ENCODE data around the gene GPR158. TPM values are rescaled to one million over a fixed set of nuclear protein-coding genes. Genes with fewer than 3 reads are reported as not detected.

Gene GPR158
- total and polyA plus RNA-seq, 4 experiments from 2014 or later = not detected

GRCh38 chr10:25336330-25336729 is 161.5 kb downstream of the GPR158 start:
- Mint-ChIP-seq H3K27me3 (no peaks in the 10 kb centered on the region), H3K27ac (no peak overlapping the region), H3K4me1 (no peaks in the 10 kb centered on the region), H3K36me3 (no peaks in the 10 kb centered on the region), H3K4me3 (no peak overlapping the region), H3K9me3 (peaks cover 0 to 4% (median 0%) of the 10 kb centered on the region in 8 donors)
- Histone ChIP-seq H3K27me3 (ENCODE audit: insufficient read depth, low read length) (no peaks in the 10 kb centered on the region), H3K4me3 (ENCODE audit: low read length in 2 of 2) (no peak overlapping the region), H3K9me3 (ENCODE audit: control insufficient read depth in 1 of 2, low read length in 2 of 2) (no peaks in the 10 kb centered on the region), H3K36me3 (ENCODE audit: insufficient read depth, low read length) (no peaks in the 10 kb centered on the region), H3K4me1 (ENCODE audit: insufficient read depth, low read length) (no peaks in the 10 kb centered on the region), H3K27ac (ENCODE audit: low read depth, low read length) (no peak overlapping the region)
- no peak for DNase-seq
- CTCF ChIA-PET (ENCODE audit: partially characterized antibody) = no interaction called here
- POLR2A ChIA-PET (ENCODE audit: partially characterized antibody) = no interaction called here
- intact Hi-C loops (cut with micrococcal nuclease) = no loop called here

GRCh38 chr10:25338271-25338670 is 163.5 kb downstream of the GPR158 start:
- Histone ChIP-seq H3K4me1 (ENCODE audit: insufficient read depth, low read length) (no peaks in the 10 kb centered on the region), H3K4me3 (ENCODE audit: low read length in 2 of 2) (no peak overlapping the region), H3K9me3 (ENCODE audit: control insufficient read depth in 1 of 2, low read length in 2 of 2) (no peaks in the 10 kb centered on the region), H3K36me3 (ENCODE audit: insufficient read depth, low read length) (no peaks in the 10 kb centered on the region), H3K27ac (ENCODE audit: low read depth, low read length) (no peak overlapping the region), H3K27me3 (ENCODE audit: insufficient read depth, low read length) (no peaks in the 10 kb centered on the region)
- H3K9me3 Mint-ChIP-seq = peaks cover 0 to 3% (median 0%) of the 10 kb centered on the region in 8 donors
- no peak overlapping the region for H3K27ac Mint-ChIP-seq
- CTCF ChIA-PET (ENCODE audit: partially characterized antibody) = no interaction called here
- POLR2A ChIA-PET (ENCODE audit: partially characterized antibody) = no interaction called here
- no peaks in the 10 kb centered on the region for H3K36me3 Mint-ChIP-seq
- no peak for DNase-seq
- H3K4me3 Mint-ChIP-seq = no peak overlapping the region
- intact Hi-C loops (cut with micrococcal nuclease) = no loop called here
- no peaks in the 10 kb centered on the region for H3K4me1 Mint-ChIP-seq
- no peaks in the 10 kb centered on the region for H3K27me3 Mint-ChIP-seq

GRCh38 chr10:25339966-25340365 is 165.2 kb downstream of the GPR158 start:
- Histone ChIP-seq H3K4me1 (ENCODE audit: insufficient read depth, low read length) (no peaks in the 10 kb centered on the region), H3K27ac (ENCODE audit: low read depth, low read length) (no peak overlapping the region), H3K36me3 (ENCODE audit: insufficient read depth, low read length) (no peaks in the 10 kb centered on the region), H3K4me3 (ENCODE audit: low read length in 2 of 2) (no peak overlapping the region), H3K27me3 (ENCODE audit: insufficient read depth, low read length) (no peaks in the 10 kb centered on the region), H3K9me3 (ENCODE audit: control insufficient read depth in 1 of 2, low read length in 2 of 2) (no peaks in the 10 kb centered on the region)
- H3K9me3 Mint-ChIP-seq = peaks cover 0 to 3% (median 0%) of the 10 kb centered on the region in 8 donors
- intact Hi-C loops (cut with micrococcal nuclease) = no loop called here
- no peaks in the 10 kb centered on the region for H3K27me3 Mint-ChIP-seq
- ChIA-PET POLR2A (ENCODE audit: partially characterized antibody) (no interaction called here), CTCF (ENCODE audit: partially characterized antibody) (no interaction called here)
- no peak overlapping the region for H3K27ac Mint-ChIP-seq
- no peaks in the 10 kb centered on the region for H3K4me1 Mint-ChIP-seq
- no peaks in the 10 kb centered on the region for H3K36me3 Mint-ChIP-seq
- DNase-seq = no peak
- H3K4me3 Mint-ChIP-seq = no peak overlapping the region

- no peak overlapping the region for H3K27ac Mint-ChIP-seq
- H3K9me3 ChIP-seq (ENCODE audit: control insufficient read depth in 1 of 2, low read length in 2 of 2) = no peaks in the 10 kb centered on the region
- H3K27me3 Mint-ChIP-seq = no peaks in the 10 kb centered on the region
- CTCF ChIA-PET (ENCODE audit: partially characterized antibody) = no interaction called here
- peaks cover 0 to 3% (median 3%) of the 10 kb centered on the region in 8 donors for H3K9me3 Mint-ChIP-seq
- POLR2A ChIA-PET (ENCODE audit: partially characterized antibody) = no interaction called here
- no peak overlapping the region for H3K4me3 Mint-ChIP-seq
- H3K4me3 ChIP-seq (ENCODE audit: low read length in 2 of 2) = peak overlapping the region in 1 of 2 donors; percentile 6
- no peaks in the 10 kb centered on the region for H3K36me3 Mint-ChIP-seq
- no peaks in the 10 kb centered on the region for H3K4me1 ChIP-seq (ENCODE audit: insufficient read depth, low read length)
- no peak for DNase-seq
- H3K27ac ChIP-seq (ENCODE audit: low read depth, low read length) = no peak overlapping the region
- H3K27me3 ChIP-seq (ENCODE audit: insufficient read depth, low read length) = no peaks in the 10 kb centered on the region
- H3K4me1 Mint-ChIP-seq = no peaks in the 10 kb centered on the region
- intact Hi-C loops (cut with micrococcal nuclease) = no loop called here
- H3K36me3 ChIP-seq (ENCODE audit: insufficient read depth, low read length) = no peaks in the 10 kb centered on the region
Measured at GRCh38 chr10:25349520-25349919, 174.7 kb downstream of the GPR158 start.

GRCh38 chr10:25356609-25357008 is 181.8 kb downstream of the GPR158 start:
- Mint-ChIP-seq H3K27me3 (no peaks in the 10 kb centered on the region), H3K4me1 (no peaks in the 10 kb centered on the region), H3K36me3 (no peaks in the 10 kb centered on the region), H3K9me3 (peaks cover 5 to 54% (median 30%) of the 10 kb centered on the region in 8 donors), H3K27ac (no peak overlapping the region), H3K4me3 (no peak overlapping the region)
- POLR2A ChIA-PET (ENCODE audit: partially characterized antibody) = no interaction called here
- H3K27me3 ChIP-seq (ENCODE audit: insufficient read depth, low read length) = no peaks in the 10 kb centered on the region
- no peaks in the 10 kb centered on the region for H3K4me1 ChIP-seq (ENCODE audit: insufficient read depth, low read length)
- intact Hi-C loops (cut with micrococcal nuclease) = no loop called here
- CTCF ChIA-PET (ENCODE audit: partially characterized antibody) = interaction anchor here (1.0 kb wide), 1 partner anchor 27 kb away, joined by 3 read pairs; no protein-coding TSS in a partner anchor
- H3K36me3 ChIP-seq (ENCODE audit: insufficient read depth, low read length) = no peaks in the 10 kb centered on the region
- no peak overlapping the region for H3K4me3 ChIP-seq (ENCODE audit: low read length in 2 of 2)
- no peak overlapping the region for H3K27ac ChIP-seq (ENCODE audit: low read depth, low read length)
- H3K9me3 ChIP-seq (ENCODE audit: control insufficient read depth in 1 of 2, low read length in 2 of 2) = no peaks in the 10 kb centered on the region
- no peak for DNase-seq

- ChIA-PET POLR2A (ENCODE audit: partially characterized antibody) (no interaction called here), CTCF (ENCODE audit: partially characterized antibody) (interaction anchor here (1.0 kb wide), 1 partner anchor 28 kb away, joined by 3 read pairs; no protein-coding TSS in a partner anchor)
- H3K27ac Mint-ChIP-seq = no peak overlapping the region
- no peaks in the 10 kb centered on the region for H3K27me3 Mint-ChIP-seq
- no peaks in the 10 kb centered on the region for H3K4me1 Mint-ChIP-seq
- H3K9me3 ChIP-seq (ENCODE audit: control insufficient read depth in 1 of 2, low read length in 2 of 2) = no peaks in the 10 kb centered on the region
- no peak overlapping the region for H3K27ac ChIP-seq (ENCODE audit: low read depth, low read length)
- H3K9me3 Mint-ChIP-seq = peaks cover 5 to 54% (median 30%) of the 10 kb centered on the region in 8 donors
- no peaks in the 10 kb centered on the region for H3K4me1 ChIP-seq (ENCODE audit: insufficient read depth, low read length)
- H3K4me3 ChIP-seq (ENCODE audit: low read length in 2 of 2) = no peak overlapping the region
- DNase-seq = no peak
- H3K27me3 ChIP-seq (ENCODE audit: insufficient read depth, low read length) = no peaks in the 10 kb centered on the region
- no peak overlapping the region for H3K4me3 Mint-ChIP-seq
- intact Hi-C loops (cut with micrococcal nuclease) = no loop called here
- no peaks in the 10 kb centered on the region for H3K36me3 ChIP-seq (ENCODE audit: insufficient read depth, low read length)
- H3K36me3 Mint-ChIP-seq = no peaks in the 10 kb centered on the region
Measured at GRCh38 chr10:25357269-25357668, 182.5 kb downstream of the GPR158 start.

- no peak overlapping the region for H3K4me3 Mint-ChIP-seq
- H3K36me3 Mint-ChIP-seq = no peaks in the 10 kb centered on the region
- H3K9me3 Mint-ChIP-seq = peaks cover 2 to 20% (median 7%) of the 10 kb centered on the region in 8 donors
- H3K27ac ChIP-seq (ENCODE audit: low read depth, low read length) = no peak overlapping the region
- H3K4me1 ChIP-seq (ENCODE audit: insufficient read depth, low read length) = no peaks in the 10 kb centered on the region
- no peaks in the 10 kb centered on the region for H3K9me3 ChIP-seq (ENCODE audit: control insufficient read depth in 1 of 2, low read length in 2 of 2)
- no peak overlapping the region for H3K27ac Mint-ChIP-seq
- intact Hi-C loops (cut with micrococcal nuclease) = no loop called here
- H3K4me3 ChIP-seq (ENCODE audit: low read length in 2 of 2) = no peak overlapping the region
- POLR2A ChIA-PET (ENCODE audit: partially characterized antibody) = no interaction called here
- no peaks in the 10 kb centered on the region for H3K27me3 ChIP-seq (ENCODE audit: insufficient read depth, low read length)
- no peaks in the 10 kb centered on the region for H3K4me1 Mint-ChIP-seq
- no peaks in the 10 kb centered on the region for H3K27me3 Mint-ChIP-seq
- H3K36me3 ChIP-seq (ENCODE audit: insufficient read depth, low read length) = no peaks in the 10 kb centered on the region
- no peak for DNase-seq
- CTCF ChIA-PET (ENCODE audit: partially characterized antibody) = no interaction called here
Measured at GRCh38 chr10:25382029-25382810, 207.4 kb downstream of the GPR158 start.

Data from CD4-positive, alpha-beta memory T cell (primary cell).